ENCODE data around the gene TNFRSF4. TPM values are rescaled to one million over a fixed set of nuclear protein-coding genes. Genes with fewer than 3 reads are reported as not detected.
A peak's percentile ranks its signal among the peaks of the same experiment; 100 is the strongest.

Gene TNFRSF4
- total RNA-seq, 1 donor from 2014 or later, result 0.19 TPM

DNA sequence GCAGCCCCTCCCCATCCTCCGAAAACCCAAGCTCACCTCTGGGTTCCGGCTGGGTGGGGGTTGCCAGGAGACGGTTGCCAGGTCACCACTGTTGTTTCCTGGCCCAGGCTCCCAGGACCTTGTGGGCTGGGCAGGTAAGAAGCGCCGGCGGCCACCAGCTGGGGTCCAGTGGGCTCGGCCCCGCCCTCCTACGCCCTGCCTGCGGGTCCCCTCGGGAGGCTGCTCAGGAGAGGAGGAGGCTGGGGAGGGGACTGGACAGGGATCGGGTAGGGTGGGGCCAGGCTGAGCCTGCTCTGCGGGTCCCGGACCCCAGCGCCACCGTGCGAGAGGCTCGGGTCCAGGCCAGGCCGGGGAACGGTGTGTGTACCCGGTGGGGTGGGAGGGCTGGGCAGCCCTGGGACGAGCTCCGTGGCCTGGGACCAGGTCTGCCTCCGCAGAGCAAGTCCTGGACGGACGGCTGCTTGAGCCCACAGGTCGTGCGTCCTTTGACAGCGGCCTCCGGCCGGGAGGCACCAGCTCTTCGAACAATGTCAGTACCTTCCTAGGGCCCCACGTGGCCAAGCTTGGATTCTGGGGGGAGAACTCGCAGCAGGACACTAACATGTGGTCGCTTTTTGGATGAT, 40.0 kb downstream of the TNFRSF4 start, which contains the start of gene TTLL10:
Gene TTLL10 (plus strand): TSS at position 88 of the 623 bp plus-strand sequence. CDS start 5,336 bp downstream, outside the sequence.
- Mint-ChIP-seq H3K4me1 (peaks cover 11% of the 10 kb centered on the region), H3K36me3 (ENCODE audit: low read depth) (no peaks in the 10 kb centered on the region), H3K4me3 (no peak within 1 kb of the TSS), H3K27me3 (ENCODE audit: low read depth) (peaks cover 29% of the 10 kb centered on the region), H3K27ac (ENCODE audit: unreplicated experiment) (no peak within 1 kb of the TSS), H3K9me3 (no peaks in the 10 kb centered on the region)
- DNase-seq (ENCODE audit: low read depth, low spot score), result no peak
- no peak for TF ChIP-seq CTCF (conservative IDR thresholded peaks at IDR 0.05)

- no peak for TF ChIP-seq CTCF (conservative IDR thresholded peaks at IDR 0.05)
- H3K4me3 Mint-ChIP-seq, result no peak overlapping the region
- H3K9me3 Mint-ChIP-seq, result no peaks in the 10 kb centered on the region
- no peak for DNase-seq (ENCODE audit: low read depth, low spot score)
- H3K36me3 Mint-ChIP-seq (ENCODE audit: low read depth), result no peaks in the 10 kb centered on the region
- peaks cover 29% of the 10 kb centered on the region for H3K27me3 Mint-ChIP-seq (ENCODE audit: low read depth)
- H3K27ac Mint-ChIP-seq (ENCODE audit: unreplicated experiment), result no peak overlapping the region
- H3K4me1 Mint-ChIP-seq, result peaks cover 11% of the 10 kb centered on the region
These were observed 40.7 kb downstream of the TNFRSF4 start for GRCh38 chr1:1173061-1173792.

GRCh38 chr1:1171546-1172340, 42.2 kb downstream of the TNFRSF4 start:
- no peaks in the 10 kb centered on the region for H3K36me3 Mint-ChIP-seq (ENCODE audit: low read depth)
- no peak overlapping the region for H3K4me3 Mint-ChIP-seq
- H3K4me1 Mint-ChIP-seq, result peaks cover 7% of the 10 kb centered on the region
- peaks cover 21% of the 10 kb centered on the region for H3K27me3 Mint-ChIP-seq (ENCODE audit: low read depth)
- no peaks in the 10 kb centered on the region for H3K9me3 Mint-ChIP-seq
- no peak overlapping the region for H3K27ac Mint-ChIP-seq (ENCODE audit: unreplicated experiment)
- DNase-seq (ENCODE audit: low read depth, low spot score), result no peak
- no peak for TF ChIP-seq CTCF (conservative IDR thresholded peaks at IDR 0.05)

DNA sequence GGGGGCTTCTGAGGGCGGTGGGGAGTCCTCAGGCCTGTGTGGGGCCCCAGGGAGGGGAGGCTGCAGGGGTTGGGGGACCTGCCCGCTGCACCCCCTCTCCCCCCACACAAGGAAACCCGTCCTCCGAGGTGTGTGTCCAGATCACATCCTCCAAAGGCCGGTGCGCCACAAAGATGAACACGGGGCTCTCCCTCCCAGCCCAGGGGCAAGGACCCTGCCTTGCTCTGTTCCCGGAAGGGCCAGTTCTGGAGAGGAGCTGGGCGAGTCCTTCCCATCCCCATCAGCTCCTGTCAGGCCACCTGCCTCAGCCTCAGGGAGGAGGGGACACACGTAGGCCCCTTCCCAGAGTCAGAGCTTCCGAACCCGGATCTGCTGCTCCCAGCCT, 42.8 kb downstream of the TNFRSF4 start:
- DNase-seq (ENCODE audit: low read depth, low spot score), result no peak
- Mint-ChIP-seq H3K4me1 (peaks cover 5% of the 10 kb centered on the region), H3K9me3 (no peaks in the 10 kb centered on the region), H3K27ac (ENCODE audit: unreplicated experiment) (no peak overlapping the region), H3K4me3 (no peak overlapping the region), H3K36me3 (ENCODE audit: low read depth) (no peaks in the 10 kb centered on the region), H3K27me3 (ENCODE audit: low read depth) (peaks cover 17% of the 10 kb centered on the region)
- TF ChIP-seq CTCF (conservative IDR thresholded peaks at IDR 0.05), result no peak

DNA sequence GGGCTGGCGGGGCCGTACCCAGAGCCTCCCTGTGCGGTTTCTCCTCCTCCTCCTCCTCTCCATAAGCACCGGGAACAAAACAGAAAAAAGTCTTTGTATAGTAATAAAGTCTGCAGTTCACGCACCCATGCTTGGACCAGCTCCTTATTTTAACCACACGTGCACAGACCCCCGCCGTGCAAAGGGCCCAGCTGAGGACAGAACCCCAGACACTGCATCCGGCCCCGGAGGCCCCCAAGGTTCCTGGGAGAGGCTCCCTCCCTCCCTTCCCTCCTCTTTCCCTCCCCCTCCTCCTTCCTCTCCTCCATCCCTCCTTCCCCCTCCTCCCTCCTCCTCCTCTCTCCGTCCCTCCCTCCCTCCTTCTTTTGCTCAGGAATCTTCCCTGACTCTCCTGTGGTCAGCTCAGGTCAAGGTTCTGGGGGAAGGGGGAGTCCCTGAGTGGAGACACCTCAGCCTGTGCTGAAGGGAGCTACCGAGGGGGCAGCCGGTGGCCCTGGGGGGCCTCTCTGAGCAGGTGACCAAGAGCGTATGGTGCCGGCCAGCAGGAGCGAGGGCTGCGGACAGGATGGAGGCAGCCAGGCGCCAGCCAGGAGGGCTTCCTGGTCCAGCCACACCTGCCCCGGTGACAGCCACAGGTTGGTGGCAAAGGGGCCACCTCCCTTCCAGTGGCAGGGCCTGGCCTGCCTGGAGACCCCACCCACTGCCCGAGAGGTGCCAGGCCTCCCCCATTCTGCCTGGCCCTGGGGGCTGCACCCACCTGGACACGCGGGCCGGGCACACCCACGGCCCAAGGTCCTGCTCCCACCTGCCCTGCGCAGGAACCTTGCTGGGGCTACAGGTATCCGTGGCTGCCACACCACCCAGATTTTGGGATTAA, 43.5 kb downstream of the TNFRSF4 start:
- TF ChIP-seq CTCF (conservative IDR thresholded peaks at IDR 0.05), result no peak
- DNase-seq (ENCODE audit: low read depth, low spot score), result no peak
- peaks cover 11% of the 10 kb centered on the region for H3K4me1 Mint-ChIP-seq

More for the DNA sequence above, 43.5 kb downstream of the TNFRSF4 start:
- Mint-ChIP-seq H3K9me3 (no peaks in the 10 kb centered on the region), H3K27me3 (ENCODE audit: low read depth) (peaks cover 16% of the 10 kb centered on the region), H3K27ac (ENCODE audit: unreplicated experiment) (peak overlapping the region; percentile 75), H3K36me3 (ENCODE audit: low read depth) (no peaks in the 10 kb centered on the region), H3K4me3 (no peak overlapping the region)
